Body of pancreas (tissue), 4 donors: ENCODE results near the gene TRPM2. TPM values are rescaled to one million over a fixed set of nuclear protein-coding genes. Genes with fewer than 3 reads are reported as not detected.
"Not testable (repeated sequence)": the region's sequence is repeated elsewhere in the genome, so short reads cannot be mapped to it uniquely, and the experiment has no call there.

Experiments used
- ATAC-seq: fragments of 150-250 bp; one replicate; pipeline ENCODE4 v1.9.1; 2016
- DNase-seq, 4 donors: peaks; one replicate each; pipeline ENCODE4 v3.0.0-alpha.2; 2019
- H3K27ac ChIP-seq, 4 donors: fragments of 200-600 bp; sonication (generic); 1 replicate in 3 of 4; 2 replicates in 1 of 4; pipeline versions ENCODE4 v1.5.1 to v1.6.1; 2016 to 2019; ENCODE audit warnings: mild to moderate bottlenecking in 1 of 4, mixed read lengths in 1 of 4, moderate library complexity in 1 of 4
- H3K27me3 ChIP-seq, 2 donors: fragments of 200-600 bp; sonication (generic); one replicate each; pipeline ENCODE4 v1.6.0; 2016; ENCODE audit warnings: mild to moderate bottlenecking in 1 of 2
- H3K36me3 ChIP-seq, 2 donors: fragments of 200-600 bp; sonication (generic); replicated peaks in 1 of 2; 2 replicates each; pipeline ENCODE4 v1.5.1; 2016; ENCODE audit warnings: low read depth in 2 of 2; ENCODE audit not compliant: insufficient read depth in 1 of 2
- H3K4me1 ChIP-seq: fragments of 200-600 bp; sonication (generic); one replicate; pipeline ENCODE4 v1.6.0; 2016
- H3K4me3 ChIP-seq, 2 donors: fragments of 200-600 bp; sonication (generic); 1 replicate in 1 of 2; 2 replicates in 1 of 2; pipeline ENCODE4 v1.5.1; 2016 to 2019
- H3K9me3 ChIP-seq, 3 donors: fragments of 200-600 bp; sonication (generic); 1 replicate in 2 of 3; 2 replicates in 1 of 3; pipeline ENCODE4 v1.5.1; 2016
- POLR2A ChIP-seq, 3 donors: fragments of 450-650 bp; IDR thresholded peaks; one replicate each; pipeline ENCODE4 v1.6.1; 2016; ENCODE audit warnings: antibody characterized with exemption in 3 of 3, mild to moderate bottlenecking in 2 of 3
- WGBS, 2 donors: methylation state at CpG; one replicate each; pipeline ENCODE4 v1.1.5; 2017; 5-methylcytosine and 5-hydroxymethylcytosine counted together
- intact Hi-C: fragments of 100-400 bp; cut with DNase I; formaldehyde crosslinking; loops from one replicate; pipeline ENCODE4 v1.15.1; 2023
- total RNA-seq, 2 donors: library from RNA; depleted of rRNA; stranded (reverse); fragments of >200 nt; gene quantifications; one replicate each; pipeline ENCODE4 v1.1.0, GENCODE V29; 2016
- TF ChIP-seq, protein P1 (sequence below), 7 experiments: fragments of 450-650 bp in 4 of 7; fragments of 200-600 bp in 3 of 7; sonication (generic) in 3 of 7; IDR thresholded peaks; one replicate each; pipeline ENCODE4 v1.5.1; 2016 to 2019; ENCODE audit warnings: antibody characterized with exemption in 7 of 7

The TRPM2 gene
- total RNA-seq, 2 donors from 2014 or later = 2.1 to 2.3 TPM

DNA sequence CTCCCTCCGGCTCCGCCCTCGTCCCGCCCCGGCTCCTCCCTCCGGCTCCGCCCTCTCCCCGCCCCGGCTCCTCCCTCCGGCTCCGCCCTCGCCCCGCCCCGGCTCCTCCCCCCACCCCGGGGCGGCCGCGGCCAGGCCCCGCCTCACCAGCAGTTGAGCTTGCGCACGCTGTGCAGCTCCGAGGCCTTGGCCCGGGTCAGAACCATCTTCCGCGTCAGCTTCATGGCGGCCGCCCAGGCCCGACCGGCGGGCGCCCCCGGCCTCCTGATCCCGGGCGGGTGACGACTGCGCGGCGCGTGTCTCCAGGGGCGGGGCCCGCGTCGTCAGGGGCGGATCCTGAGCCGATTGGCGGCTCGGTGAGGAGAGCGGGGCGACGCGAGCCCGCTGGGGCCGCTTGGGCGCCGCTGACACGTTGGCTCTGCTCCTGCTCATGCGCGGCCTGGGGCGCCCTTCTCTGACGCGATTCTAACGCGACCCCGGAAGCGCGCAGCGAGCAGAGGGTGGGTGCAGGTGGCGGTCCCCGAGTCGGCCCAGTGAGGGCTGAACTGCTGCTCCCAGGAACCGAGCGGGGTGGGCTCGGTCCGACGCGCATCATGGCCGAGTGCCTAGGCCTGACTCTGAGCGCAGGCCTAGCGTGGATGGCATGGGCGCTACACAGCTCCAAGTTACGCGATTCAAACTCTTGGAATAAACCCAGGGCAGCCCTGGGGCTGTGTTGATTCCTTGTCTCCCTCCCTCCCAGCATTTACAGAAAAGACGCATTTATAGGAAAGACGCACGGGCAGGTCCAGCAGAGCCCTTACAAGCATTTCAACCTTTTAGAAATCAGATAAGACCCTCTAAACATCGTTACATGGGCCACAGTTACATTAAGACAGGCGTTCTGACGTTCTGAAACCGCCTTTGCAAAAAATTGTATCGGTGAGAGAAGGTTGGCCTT, 14.2 kb upstream of the TRPM2 start, which contains the start of gene CFAP410:
TSS of gene CFAP410 (minus strand) at position 420 of the 940 bp plus-strand sequence. CDS start at position 224, 196 bp downstream.
- peak within 1 kb of the TSS; percentile 91 to 99 (median 96) for H3K27ac ChIP-seq
- peak within 1 kb of the TSS; percentile 53 to 73 for H3K4me3 ChIP-seq
- H3K36me3 ChIP-seq = no peaks in the 10 kb centered on the region
- H3K9me3 ChIP-seq = no peaks in the 10 kb centered on the region
- peaks cover 16% of the 10 kb centered on the region for H3K4me1 ChIP-seq
- DNase-seq = peak; percentile 94 to 96 (median 94)
- no peaks in the 10 kb centered on the region for H3K27me3 ChIP-seq
- peak; percentile 94 for ATAC-seq
- 1 to 3% methylated on average over 8 to 69 of the region's 90 CpGs for WGBS, 2 donors
- TF ChIP-seq, protein P1, sequence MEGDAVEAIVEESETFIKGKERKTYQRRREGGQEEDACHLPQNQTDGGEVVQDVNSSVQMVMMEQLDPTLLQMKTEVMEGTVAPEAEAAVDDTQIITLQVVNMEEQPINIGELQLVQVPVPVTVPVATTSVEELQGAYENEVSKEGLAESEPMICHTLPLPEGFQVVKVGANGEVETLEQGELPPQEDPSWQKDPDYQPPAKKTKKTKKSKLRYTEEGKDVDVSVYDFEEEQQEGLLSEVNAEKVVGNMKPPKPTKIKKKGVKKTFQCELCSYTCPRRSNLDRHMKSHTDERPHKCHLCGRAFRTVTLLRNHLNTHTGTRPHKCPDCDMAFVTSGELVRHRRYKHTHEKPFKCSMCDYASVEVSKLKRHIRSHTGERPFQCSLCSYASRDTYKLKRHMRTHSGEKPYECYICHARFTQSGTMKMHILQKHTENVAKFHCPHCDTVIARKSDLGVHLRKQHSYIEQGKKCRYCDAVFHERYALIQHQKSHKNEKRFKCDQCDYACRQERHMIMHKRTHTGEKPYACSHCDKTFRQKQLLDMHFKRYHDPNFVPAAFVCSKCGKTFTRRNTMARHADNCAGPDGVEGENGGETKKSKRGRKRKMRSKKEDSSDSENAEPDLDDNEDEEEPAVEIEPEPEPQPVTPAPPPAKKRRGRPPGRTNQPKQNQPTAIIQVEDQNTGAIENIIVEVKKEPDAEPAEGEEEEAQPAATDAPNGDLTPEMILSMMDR (IDR thresholded peaks at IDR 0.05) = no peak
- TF ChIP-seq POLR2A (IDR thresholded peaks at IDR 0.05) = peak; percentile 90 to 96 (median 95)
- intact Hi-C loops = no loop called here

DNA sequence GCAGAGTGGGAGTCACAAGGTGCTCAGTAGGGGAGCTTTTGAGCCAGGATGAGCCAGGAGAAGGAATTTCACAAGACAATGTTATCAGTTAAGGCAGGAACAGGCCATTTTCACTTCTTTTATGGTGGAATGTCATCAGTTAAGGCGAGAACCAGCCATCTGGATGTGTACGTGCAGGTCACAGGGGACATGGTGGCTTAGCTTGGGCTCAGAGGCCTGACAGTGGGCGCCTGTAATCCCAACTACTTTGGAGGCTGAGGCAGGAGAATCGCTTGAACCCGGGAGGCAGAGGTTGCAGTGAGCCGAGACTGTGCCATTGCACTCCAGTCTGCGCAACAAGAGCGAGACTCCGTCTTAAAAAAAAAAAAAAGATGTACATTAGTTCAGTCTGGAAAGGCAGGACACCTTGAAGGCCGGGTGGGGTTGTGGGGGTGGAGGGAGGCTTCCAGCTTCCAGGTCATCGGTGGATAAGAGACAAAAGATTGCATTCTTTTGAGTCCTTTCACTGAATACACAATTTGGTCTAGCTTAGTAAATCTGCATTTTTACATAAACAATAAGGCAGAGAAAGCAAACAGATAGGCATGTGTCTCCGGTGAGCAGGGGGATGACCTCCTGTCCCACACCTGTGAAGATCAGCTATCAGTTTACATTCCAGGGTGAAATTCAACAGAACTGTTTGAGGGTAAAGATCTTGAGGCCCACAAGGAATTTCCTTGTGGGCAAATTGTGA, 11.5 kb upstream of the TRPM2 start:
- peaks cover 16% of the 10 kb centered on the region for H3K4me1 ChIP-seq
- H3K4me3 ChIP-seq, H3K27me3 ChIP-seq, ATAC-seq, H3K36me3 ChIP-seq, H3K27ac ChIP-seq, intact Hi-C loops, DNase-seq, H3K9me3 ChIP-seq: not testable (repeated sequence)
- WGBS, 2 donors = 52 to 58% methylated on average over 12 of the region's 12 CpGs

DNA sequence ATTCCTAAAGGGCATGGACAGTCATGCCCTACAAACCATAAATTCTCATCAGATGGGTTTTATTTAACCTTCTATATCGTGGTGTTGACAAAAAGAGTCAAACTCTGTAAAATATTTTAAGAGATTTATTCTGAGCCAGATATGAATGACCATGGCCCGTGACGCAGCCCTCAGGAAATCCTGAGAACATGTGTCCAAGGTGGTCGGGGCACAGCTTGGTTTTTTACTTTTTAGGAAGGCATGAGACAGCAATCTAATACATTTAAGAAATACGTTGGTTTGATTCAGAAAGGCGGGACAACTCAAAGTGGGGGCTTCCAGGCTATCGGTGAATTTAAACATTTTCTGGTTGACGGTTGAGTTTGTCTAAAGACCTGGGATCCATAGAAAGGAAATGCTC, 10.4 kb upstream of the TRPM2 start:
- ATAC-seq, H3K36me3 ChIP-seq, H3K27ac ChIP-seq, DNase-seq, H3K4me3 ChIP-seq, intact Hi-C loops, H3K9me3 ChIP-seq, H3K27me3 ChIP-seq: not testable (repeated sequence)
- 63 to 75% methylated on average over 8 of the region's 8 CpGs for WGBS, 2 donors
- H3K4me1 ChIP-seq = peaks cover 13% of the 10 kb centered on the region

DNA sequence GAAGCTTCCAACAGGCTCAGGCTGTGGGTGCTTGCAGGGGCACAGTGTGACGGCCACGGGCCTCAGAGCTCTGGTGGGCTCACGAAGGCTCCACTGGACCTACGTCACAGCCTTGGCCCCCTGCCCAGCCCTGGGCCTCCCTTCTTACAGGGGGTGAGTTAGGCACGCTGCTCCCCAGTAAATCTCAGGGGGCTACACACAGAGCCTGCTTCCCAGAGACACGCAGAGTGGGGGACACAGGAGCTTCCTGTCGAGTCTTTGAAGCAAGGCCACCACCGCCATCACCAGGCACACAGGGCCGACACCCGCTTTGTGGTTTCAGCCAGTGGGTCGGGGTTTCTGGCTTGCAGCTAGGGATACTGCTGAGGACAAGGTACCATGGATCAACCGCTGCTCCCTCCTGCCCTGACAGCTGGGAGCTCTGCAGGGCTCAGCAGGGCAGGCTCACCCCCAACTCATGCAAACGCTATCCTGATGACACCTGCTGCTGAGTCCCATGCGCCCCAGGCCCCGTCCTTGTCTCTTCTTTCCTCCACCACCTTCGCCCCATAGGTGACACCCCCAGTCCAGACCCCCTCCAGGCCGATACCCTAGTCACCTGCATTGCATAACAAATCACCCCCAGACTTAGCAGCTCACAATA, 8.8 kb upstream of the TRPM2 start:
- no peak overlapping the region for H3K4me3 ChIP-seq
- no peaks in the 10 kb centered on the region for H3K9me3 ChIP-seq
- H3K36me3 ChIP-seq = no peaks in the 10 kb centered on the region
- TF ChIP-seq POLR2A (IDR thresholded peaks at IDR 0.05) = no peak
- TF ChIP-seq, protein P1 (IDR thresholded peaks at IDR 0.05) = no peak
- H3K27me3 ChIP-seq = no peaks in the 10 kb centered on the region
- ATAC-seq (no peak), DNase-seq (no peak)
- peaks cover 6% of the 10 kb centered on the region for H3K4me1 ChIP-seq
- intact Hi-C loops = no loop called here
- WGBS, 2 donors = 62 to 76% methylated on average over 9 to 17 of the region's 17 CpGs
- H3K27ac ChIP-seq = no peak overlapping the region

DNA sequence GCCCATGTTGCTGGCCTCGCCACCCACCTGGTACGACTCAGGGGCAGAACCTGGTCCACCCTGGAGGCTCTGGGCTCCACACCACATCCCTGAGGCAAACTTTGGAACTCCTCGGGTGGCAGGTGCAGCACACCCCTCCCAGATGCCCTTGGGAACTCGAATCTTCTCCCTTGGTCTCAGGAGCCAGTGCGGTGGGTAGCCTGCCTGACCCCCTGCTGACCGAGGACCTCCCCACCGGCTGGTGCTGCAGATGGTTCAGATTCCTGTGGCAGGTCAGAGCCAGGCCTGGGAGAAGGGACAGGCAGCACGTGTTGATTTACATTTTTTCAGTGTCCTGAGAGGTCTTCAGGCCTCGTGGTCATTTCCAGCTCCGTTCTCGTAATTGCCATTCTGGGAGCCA, 7.9 kb upstream of the TRPM2 start:
- DNase-seq (no peak), ATAC-seq (no peak)
- no peak for TF ChIP-seq POLR2A (IDR thresholded peaks at IDR 0.05)
- TF ChIP-seq, protein P1 (IDR thresholded peaks at IDR 0.05) = no peak
- intact Hi-C loops = no loop called here
- Histone ChIP-seq H3K9me3 (no peaks in the 10 kb centered on the region), H3K36me3 (no peaks in the 10 kb centered on the region), H3K27ac (no peak overlapping the region), H3K4me3 (no peak overlapping the region), H3K27me3 (no peaks in the 10 kb centered on the region), H3K4me1 (no peaks in the 10 kb centered on the region)
- WGBS, 2 donors = 43 to 74% methylated on average over 5 to 11 of the region's 11 CpGs
